HG03060 (cell line): ENCODE measurements around the gene FBXW8.

ENCODE experiments used
- ATAC-seq: cut with Tn5 transposase; IDR thresholded peaks from one replicate; pipeline ENCODE4 v1.9.1; 2021; ENCODE audit warnings: low read depth, moderate number of reproducible peaks; ENCODE audit not compliant: unreplicated experiment

Gene FBXW8

DNA sequence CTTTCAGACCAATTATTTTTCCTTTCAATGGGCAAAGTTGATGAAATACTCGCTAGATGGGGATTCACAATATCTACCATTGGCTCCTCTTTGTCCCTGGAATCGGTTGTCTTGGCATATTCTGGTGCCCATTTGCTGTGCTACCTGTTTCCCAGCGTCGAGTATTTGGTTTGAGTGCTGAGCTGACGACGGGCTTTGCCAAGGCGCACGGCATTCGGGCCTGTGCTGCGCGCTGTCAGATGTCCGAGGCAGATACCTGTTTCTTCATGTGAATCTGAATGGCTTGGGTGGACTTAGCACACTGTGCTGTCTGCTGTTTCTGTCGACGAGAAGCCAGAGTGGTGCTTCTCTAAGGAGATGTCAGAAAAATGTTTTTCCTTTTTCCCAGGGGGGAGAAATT, 107.5 kb downstream of the FBXW8 start:
- ATAC-seq: no peak

DNA sequence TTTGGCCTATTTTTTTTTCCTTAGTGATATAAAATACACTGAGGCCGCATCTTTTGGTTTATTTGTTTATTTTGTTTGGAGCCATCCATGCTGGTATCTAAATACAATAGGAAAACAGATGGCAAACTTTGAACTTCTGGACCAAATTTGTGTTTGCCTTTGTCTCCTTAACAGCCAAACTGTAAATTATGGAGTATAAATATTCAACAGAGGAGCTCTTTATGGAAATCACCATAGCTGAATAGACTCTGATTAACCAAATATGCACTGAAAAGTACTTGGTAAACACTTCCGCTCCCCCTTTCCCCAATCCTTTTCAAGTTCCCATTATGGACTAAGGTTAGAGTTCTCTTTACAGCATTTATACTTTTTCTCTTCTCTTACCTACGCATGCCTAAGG, 107.9 kb downstream of the FBXW8 start:
- ATAC-seq: no peak

DNA sequence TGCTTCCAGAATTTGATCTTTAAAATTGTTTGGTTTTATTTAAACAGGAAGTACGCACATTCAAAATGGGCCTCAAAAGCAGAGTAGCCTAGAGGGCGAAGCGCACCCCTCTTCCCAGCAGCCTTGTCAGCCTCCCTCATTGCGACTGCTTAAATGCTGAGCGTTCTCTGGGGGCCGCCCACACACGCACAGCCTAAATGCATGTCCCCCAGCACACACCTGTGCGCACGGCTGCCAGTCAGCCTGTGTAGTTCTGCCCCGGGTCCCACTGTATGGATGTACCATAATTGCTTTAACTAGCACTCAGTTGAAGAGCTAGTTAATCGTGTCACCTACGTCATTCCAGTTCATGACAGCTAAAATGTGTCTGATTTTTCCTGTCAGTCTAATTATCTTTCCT, 109.1 kb downstream of the FBXW8 start:
- ATAC-seq: no peak

DNA sequence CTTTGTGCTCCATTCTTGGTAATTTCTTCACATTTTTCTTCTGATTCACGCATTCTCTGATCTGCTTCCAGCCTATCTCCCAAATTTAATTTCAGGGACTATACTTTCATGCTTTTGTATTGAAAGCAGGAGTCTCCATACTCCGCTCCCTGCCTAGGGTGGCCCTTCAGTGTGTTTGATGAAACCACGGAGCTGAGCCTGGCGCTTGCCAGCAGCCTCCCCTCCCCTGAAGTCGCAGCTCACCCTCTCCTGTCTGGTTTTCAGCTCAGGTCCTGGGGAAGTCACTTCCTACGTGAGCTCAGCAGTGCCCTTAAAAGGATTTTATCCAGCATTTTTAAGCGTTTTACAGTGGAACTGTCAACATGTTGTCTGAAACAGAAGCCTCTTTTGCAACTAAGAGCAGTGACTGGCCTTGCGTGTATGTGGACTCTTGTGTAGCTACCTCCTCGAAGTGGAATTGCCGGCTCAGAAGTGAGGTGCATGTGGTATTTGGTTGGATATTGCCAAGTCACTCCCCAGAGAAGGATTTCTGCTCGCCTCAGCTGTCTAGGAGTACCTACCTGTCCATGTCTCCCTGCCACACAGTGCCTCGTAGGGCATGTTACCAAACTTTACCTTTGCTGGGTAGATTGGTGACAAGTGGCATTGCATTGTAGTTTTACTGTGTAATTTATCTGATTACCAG, 109.9 kb downstream of the FBXW8 start:
- ATAC-seq: no peak

DNA sequence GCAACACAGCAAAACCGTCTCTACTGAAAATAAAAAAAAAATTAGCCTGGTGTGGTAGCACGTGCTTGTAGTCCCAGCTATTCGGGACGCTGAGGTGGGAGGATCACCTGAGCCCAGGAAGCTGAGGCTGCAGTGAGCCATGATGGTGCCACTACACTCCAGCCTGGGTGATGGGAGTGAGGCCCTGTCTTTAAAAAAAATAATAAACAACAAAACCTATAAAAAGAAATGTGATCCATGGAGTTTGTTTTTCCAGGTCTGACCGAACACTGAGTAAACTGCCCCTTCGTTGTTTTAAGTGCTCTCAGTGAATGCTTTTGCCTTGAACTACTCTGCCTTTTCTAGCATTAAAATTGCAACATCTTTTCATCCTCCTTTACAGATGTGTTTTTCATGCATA, 111.7 kb downstream of the FBXW8 start:
- no peak for ATAC-seq

DNA sequence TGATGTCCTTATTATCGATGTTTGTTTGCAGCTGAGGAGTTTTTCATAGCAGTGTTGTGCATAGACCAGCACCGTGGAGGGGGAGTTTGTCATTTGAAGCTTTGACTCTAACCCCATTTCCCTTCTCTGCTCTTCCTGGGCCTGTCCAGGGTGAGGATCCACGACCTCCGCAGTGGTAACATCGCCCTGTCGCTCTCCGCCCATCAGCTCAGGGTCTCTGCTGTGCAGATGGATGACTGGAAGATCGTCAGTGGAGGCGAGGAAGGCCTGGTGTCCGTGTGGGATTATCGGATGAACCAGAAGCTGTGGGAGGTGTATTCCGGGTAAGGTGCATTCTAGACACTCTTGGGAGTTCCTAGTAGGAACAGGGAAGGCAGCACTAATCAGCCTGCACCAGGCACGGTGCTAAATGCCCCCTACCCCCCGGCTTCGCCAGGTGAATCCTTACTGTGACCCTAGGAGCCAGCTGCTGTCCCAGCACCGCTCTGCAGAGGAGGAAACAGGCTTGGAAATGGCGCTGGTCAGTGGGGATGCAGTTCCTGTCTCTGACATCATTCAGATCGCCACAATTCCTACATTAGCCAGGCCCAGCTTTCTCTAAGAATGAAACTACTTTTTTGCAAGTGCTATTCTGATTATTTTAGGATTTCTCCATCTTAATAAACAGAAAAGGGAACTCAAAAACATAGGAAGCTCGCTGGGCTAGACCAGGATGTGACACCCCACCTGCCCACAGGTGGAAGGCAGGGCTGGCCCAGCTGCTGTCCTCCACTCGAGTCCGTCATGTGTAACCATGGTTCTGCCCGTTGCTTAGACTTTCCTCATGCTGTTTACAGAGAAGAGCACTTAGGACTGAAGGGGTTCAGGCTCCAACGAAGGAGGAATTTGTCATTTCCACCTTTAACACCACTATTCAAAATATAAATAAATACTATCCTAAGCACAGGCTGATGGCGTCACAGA, 113.5 kb downstream of the FBXW8 start:
- no peak for ATAC-seq

DNA sequence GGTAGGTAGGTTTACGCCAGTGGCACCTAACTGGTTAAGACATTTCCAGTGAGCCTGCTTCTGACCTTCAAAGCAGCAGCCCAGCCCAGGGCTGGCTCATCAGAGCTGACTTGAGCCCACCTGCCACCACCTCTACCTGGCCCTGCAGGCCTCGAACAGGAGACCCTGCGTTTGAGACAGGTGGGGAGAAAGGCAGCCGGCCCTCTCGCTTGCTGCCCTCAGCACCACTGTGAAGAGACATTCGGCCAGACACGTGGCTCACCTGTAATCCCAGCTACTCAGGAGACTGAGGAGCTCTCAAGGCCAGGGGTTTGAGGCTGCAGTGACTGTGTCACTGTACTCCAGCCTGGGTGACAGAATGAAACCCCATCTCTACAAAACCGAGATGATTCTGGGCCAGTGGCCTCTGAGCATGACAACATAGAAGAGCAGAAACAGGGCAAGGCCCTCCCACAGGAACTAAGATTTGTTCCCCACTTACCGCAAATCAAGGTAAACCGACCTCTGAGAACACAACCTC, 114.3 kb downstream of the FBXW8 start:
- no peak for ATAC-seq

DNA sequence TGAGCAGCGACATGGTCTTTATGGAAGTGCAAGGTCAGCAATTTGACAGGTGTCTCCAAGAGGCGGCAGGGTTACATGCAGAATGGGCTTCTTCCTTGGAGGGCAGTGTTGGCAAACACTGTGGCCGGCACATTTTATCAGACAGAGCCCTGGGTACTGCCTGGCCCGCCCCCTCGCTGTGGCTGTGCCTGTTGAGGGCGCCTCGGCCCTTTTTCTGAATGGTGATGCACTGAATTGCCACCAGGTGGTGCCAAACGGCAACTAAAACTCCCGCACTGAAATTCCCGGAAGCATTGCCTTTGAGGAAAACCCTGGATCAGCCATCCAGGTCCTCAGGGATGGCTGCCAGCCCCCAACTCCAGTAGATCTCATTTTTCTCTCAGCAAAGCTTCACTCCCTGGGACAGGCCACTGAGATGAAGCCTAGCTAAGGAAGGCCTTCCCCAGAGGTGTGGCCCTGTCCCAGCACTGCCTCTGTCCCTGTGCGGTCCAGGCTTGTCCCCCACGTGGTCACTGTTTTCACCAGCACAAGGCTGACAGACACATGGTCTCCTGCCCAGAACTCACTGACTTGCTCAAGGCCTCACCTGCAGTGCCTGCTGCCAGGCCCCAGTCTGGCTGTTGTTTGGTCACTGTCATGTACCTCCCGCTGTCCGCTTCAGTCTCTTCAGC, 114.9 kb downstream of the FBXW8 start:
- ATAC-seq: no peak

DNA sequence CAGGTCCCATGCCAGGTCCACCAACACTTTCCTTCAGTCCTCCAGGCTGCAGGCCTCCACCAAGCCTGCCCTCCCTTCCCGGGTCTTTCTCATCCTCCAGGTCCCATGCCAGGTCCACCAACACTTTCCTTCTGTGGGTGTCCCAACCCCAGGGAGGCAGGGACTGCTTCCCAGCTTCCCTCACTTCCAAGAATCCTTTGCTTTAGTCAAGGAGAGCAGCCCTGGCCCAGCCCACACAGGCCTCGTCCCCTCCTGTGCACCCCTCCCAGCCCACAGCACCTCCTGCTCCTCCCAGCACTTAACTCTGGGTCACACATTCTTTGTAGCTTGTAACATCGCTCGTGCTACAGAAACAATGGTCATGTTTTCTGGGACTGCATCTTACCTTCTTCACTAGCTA, 115.6 kb downstream of the FBXW8 start:
- no peak for ATAC-seq

DNA sequence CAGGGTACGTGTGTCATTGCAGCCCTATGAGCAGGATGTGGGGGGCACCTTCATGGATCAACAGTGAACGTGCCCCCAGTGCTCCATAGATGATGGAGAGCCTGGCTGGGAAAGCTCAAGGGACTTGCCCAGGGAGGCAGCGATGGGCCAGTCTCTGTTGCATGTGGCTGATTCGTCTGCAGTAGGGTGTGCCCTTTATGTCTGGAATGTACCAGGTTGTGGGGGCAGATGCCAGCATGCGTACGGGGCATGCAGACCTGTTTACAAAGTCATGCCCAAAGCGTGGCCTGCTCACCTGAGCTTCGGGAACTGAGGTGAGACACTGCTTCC, 116.1 kb downstream of the FBXW8 start:
- no peak for ATAC-seq

DNA sequence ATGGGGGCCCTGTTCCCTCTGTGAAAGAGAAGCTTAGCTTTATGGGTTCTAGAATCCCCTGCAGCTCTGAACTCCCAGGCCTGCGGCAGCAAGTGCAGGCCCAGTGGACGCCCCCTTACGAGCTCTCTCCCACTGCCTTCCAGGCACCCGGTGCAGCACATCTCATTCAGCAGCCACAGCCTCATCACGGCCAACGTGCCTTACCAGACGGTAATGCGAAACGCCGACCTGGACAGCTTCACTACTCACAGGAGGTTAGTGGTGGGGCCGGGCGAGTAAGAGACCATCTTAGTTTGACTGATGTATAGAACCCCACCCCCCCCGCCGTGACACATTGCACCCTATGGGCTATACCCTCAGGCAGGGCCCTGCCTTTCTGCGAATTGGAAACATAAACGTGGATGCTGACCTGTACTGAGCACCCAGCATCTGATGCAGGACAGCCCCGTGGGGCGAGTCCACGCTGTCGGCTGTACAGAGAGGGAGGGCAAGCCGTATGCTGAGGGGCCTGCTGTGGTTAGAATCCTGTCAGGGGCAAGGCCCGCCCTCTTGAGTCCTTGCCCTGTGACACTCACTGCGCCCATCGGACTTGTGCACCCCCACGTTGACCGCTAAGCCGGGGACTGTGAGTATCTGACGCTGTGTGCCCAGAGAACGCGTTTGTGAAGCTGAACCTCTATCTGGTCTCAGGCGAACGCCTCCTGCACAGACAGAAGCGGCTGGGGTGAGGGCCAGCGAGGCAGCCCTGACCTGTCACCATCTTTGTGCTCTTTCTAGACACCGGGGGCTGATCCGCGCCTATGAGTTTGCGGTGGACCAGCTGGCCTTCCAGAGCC, 116.7 kb downstream of the FBXW8 start:
- ATAC-seq: no peak

DNA sequence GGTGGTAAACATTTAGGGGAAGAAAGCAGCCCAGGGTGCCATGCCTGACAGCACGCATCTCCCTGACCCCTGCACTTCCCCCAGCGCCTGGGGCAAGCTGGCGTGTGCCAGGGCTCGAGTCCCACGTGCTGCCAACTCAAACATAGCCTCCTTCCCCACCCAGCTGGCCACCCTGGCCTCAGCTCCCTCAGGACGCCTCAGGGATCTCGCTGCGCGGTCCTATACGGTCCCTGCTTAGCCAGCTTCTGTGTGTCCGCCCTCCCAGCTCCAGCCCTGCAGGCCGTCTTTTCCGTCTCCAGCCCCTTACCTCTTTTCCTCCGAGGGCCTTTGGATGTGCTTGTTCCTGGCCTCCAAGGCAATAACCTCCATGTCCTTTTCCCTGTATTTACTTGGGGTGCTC, 117.5 kb downstream of the FBXW8 start:
- no peak for ATAC-seq

DNA sequence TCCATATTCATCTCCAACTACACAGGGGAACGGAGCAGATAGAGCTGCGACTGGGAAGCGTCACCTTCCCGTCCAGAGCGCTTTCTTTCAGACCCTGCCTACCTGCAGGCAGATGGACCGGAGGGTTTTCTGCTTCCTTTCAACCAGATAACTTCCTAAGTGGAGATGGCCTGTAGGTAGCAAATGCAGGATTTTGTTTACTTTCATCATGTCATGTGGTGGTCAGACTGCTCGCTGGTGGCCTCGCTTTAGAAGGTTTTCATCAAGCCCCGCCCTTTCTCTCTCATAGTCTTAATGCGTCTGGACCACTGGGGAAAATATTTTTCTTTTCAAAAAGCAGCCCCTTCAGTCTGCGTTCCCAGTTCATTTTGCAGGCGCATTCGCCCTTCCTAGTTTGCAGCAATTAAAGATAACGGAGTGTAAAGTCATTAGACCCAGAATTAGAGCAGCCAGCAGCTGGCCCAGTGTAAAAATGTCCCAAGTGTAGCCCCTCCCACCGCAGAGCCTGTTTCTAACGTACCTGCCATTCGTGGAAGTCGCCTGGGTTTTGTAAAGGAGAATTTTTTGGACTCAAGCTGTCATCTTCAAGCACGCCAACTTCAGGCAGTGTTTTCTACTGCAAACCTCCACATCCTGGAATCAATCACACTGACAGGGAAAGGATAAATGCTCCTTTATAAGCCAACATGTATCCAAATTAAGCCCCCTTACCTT, 119.6 kb downstream of the FBXW8 start:
- no peak for ATAC-seq

DNA sequence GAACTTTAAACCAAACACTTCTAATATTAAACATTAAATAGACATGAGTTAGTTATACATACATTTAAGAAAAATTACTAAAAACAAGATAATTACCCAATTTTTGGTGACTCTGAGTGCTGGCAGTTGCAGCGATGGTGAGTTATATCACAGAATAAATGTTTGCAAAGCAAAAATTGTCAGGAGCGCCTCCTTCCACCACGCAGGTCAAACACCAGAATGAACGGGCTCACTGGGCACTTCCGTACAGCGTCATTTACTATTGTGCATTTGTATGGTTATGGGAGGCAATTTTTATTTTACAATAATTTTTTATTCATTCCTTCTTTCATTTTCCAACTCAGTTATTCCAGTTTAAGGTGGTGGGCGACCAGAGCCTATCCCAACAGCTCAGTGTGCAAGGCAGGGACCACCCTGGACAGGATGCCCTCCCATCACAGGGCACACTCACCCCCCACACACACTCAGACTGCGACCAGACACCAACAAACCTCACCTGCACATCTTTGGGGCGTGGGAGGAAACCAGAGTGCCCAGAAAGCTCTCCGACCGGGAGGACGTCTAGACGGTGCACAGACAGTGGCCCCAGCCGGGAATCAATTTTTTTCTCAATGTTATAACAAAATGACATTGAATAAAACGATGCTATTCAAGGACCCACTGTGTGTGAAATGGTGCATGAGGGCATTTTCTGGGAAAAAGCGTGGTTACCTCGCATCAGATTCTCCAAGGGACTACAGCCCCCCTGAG, 121.3 kb downstream of the FBXW8 start:
- ATAC-seq: no peak

DNA sequence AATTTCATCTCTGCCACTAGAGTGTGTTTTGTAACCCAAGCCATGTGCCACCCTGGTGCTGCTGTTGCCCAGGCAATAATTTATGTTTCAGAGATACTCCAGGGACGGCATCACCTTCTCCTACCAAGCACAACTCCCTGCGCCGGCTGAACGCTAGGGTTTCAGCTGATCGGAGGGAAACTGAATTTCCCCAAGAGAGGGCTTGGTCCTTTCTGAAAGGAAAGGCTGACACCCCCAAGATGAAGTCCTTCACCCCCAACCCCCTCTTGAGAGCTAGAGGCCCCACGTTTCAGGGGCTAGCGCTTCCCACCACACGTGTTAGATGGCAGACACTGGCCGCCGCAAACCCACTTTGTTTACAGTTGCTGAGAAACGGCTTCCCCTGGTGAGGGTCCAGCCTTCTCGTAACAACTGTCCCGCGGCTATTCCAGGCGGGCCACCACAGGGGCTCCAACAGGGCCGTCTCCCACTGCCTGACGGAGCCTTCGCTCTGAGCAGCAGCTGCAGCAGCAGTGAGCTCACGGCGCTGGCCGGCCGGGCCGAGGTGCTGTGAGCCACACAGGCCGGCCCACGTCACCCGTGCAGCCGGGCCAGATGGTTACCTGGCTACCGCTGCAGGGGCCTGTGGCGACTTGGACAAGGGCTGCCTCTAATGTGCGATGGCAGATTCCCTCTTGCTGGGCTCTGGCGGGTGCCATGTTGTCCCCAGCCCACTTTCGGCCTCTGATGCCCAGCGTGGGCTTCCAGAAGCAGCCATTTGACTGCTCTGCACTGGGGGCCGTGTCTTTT, 122.0 kb downstream of the FBXW8 start:
- ATAC-seq: no peak

DNA sequence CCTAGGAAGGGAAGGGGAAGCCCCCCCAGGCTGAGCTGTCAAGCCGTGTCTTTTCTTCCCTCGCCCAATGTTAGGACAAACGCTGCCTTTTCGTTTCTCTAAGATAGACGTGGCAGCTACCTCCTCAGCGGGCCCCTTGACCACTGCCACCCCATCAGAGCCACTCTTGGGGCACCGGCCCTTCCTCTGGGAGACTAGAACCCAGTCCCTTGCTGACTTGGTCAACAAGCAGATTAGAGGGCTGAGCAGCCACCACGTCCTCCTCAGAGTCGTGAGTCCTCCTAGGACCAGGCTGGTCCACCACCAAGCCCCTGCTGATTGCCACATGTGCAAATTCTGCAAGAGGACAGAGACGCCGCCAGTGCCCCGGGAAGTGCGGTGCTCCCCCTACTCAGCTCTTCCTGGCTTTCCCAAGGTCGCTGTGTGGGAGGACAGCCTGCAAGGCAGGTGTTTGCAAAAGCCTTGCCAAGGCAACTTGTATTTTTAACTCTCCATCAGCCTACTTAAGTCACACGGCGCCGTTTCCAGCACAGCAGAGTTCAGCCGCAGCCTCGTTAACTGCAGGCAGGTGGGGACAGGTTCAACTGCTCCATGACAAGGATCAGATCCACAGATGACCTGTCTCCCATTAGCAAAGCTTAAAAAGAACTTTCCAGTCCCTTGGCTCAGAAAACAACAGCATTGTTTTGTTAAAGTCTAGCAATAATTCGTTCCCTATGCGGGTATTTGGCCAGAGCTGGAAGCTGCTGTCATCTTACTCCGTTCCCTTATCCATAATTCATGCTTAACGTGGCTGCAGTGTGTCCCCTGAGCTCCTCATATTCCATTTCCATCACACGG, 122.9 kb downstream of the FBXW8 start:
- ATAC-seq: no peak

DNA sequence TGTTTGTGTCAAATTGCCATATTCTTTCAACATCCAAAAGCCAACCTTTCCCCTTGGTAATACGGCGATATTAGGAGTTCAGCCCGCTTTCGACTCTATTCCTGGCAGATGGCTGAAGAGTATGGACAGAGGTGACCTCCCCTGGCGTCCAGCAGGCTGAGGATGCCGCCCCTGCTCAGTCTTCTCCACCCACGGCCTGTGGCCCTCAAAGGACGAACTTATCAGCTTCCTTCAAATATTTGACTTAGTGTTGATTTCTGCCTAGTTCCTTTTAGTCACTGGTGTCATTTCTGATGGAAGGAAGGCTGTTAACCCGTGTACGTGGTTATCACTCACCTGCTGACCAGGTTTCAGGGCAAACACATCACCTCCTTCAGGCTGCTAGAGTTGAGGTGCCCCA, 123.5 kb downstream of the FBXW8 start:
- ATAC-seq: no peak
